ENCODE results near the gene CNR2.
A peak's percentile ranks its signal among the peaks of the same experiment; 100 is the strongest.
"Not testable (repeated sequence)": the region's sequence is repeated elsewhere in the genome, so short reads cannot be mapped to it uniquely, and the experiment has no call there.

CNR2 gene

GRCh38 chr1:23913212-23913880 lies at the start of gene CNR2:
CNR2 (minus strand) TSS chr1:23913362; CDS start chr1:23875617, 37,745 bp downstream.
- DNase-seq (ENCODE audit: low read depth in 2 of 2) = no peak

- no peak for DNase-seq (ENCODE audit: low read depth in 2 of 2)
Measured at GRCh38 chr1:23960291-23961020, 47.3 kb upstream of the CNR2 start.

DNA sequence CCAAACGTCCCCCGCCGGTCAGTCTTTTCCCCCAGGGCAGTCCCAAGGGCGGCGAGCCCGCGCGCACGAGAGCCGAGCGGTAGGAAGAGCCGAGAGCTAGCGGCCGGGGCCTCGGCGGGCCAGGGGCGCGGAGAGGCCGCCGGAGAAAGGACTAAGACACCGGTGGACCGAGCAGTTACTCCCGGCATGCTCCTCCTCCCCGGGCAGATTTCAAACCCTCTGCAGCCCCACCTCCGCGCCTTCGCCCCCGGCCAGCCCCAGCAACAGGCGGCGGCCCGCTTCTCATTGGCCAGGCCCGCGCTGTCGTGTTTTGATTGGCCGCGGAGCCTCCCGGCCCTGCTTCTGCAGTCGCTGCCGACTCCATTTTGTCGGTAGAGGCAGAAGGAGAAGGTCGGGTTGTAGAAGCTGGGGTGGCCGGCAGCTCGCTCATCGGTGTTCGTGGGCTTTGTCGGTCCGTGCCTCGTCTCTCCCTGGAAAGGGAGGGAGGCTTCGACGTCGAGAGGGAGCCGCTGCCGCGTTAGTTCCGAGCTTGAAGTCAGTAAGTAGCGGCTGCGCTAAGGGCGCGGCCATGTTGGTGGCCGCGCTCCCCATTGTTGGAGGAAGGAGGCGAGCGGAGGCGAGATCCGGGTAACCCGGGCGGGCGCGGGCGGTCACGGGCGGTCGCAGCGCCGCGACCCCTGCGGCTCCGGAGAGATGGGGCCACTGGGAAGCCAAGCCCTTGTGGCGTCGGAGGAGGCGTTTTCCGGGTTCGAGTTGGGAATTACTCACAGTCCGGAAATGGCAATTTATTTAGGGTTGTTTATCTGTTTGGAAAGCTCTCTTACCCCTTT lies 46.5 kb upstream of the CNR2 start, which contains the start of gene PNRC2:
TSS of gene PNRC2 (plus strand) at position 368 of the 830 bp plus-strand sequence. CDS start 1,630 bp downstream, outside the sequence.
- peak; percentile 91 to 93 for DNase-seq (ENCODE audit: low read depth in 2 of 2)

GRCh38 chr1:23958810-23959460 lies 45.8 kb upstream of the CNR2 start:
- peak; percentile 71 to 76 for DNase-seq (ENCODE audit: low read depth in 2 of 2)

GRCh38 chr1:23958040-23958809 lies 45.1 kb upstream of the CNR2 start:
- not testable (repeated sequence) for DNase-seq (ENCODE audit: low read depth in 2 of 2)

GRCh38 chr1:23957096-23957495 lies 43.9 kb upstream of the CNR2 start:
- DNase-seq (ENCODE audit: low read depth in 2 of 2) = no peak

DNA sequence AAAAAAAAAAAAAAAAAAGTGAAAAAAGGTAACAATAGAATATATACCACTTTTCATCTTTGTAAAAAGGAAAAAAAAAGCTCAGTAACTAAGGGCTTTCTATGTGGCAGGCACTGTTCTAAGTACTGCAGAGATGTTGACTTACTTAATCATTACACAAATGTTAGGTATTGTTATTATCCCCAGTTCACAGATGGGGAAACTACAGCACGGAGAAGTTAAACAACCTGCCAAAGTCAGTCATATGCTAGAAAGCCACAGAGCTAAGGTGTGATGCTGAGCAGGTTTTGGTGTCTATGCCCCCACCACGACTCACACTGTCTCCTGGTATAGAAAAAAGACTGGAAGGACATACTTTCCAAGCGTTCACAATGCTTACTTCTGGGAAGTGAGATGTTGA lies 39.9 kb upstream of the CNR2 start:
- DNase-seq (ENCODE audit: low read depth in 2 of 2) = no peak

GRCh38 chr1:23947366-23947765 lies 34.2 kb upstream of the CNR2 start:
- no peak for DNase-seq (ENCODE audit: low read depth in 2 of 2)

DNA sequence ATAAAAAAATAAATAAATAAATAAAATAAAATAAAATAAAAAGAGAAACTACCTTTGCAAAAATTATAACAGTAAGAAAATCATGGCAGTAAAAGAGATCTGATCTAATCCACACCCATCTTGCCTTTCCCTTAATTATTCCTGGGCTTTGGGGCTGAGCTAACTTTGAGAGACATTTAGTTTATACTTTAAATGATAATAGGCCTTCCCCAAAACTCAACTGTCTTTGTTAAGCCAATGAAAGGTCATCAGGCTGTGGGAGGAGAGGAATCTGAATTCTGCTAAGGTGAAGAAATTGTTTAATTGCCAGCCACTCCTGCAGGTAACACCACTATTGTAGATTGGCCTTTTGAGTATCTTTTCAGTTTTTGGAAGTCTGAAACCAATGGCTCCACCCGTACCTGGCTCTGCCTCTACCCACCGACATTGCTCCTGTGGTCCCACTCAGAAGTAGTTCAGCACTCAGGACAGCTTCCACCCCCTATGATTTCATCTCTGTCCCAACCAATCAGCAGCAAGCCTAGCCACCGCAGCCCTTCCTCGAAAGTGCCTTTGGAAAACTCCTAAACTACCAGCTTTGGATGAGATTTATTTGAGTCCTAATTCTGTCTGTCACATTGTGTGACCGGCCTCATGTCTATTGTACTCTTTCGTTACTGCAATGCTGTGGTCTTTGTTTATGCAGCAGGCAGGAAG lies 23.5 kb upstream of the CNR2 start:
- no peak for DNase-seq (ENCODE audit: low read depth in 2 of 2)

DNA sequence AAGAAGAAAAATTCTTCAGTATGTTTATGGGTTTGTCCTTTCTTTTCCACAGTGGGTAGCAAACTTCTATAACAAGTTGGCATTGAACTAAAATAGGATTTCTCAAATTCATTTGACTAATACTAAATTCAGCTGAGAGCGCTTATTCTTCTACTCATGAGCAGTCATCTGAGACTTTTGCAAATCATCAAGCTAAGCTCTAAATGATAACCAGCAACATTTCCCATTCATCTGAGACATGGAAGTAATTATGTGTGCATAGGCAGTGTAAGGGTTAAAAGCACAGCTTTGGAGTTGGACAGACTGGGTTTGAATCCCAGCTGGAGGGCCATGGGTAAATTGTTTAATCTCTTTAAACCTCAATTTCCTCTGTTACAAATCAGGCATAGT lies 18.3 kb upstream of the CNR2 start:
- no peak for DNase-seq (ENCODE audit: low read depth in 2 of 2)

DNA sequence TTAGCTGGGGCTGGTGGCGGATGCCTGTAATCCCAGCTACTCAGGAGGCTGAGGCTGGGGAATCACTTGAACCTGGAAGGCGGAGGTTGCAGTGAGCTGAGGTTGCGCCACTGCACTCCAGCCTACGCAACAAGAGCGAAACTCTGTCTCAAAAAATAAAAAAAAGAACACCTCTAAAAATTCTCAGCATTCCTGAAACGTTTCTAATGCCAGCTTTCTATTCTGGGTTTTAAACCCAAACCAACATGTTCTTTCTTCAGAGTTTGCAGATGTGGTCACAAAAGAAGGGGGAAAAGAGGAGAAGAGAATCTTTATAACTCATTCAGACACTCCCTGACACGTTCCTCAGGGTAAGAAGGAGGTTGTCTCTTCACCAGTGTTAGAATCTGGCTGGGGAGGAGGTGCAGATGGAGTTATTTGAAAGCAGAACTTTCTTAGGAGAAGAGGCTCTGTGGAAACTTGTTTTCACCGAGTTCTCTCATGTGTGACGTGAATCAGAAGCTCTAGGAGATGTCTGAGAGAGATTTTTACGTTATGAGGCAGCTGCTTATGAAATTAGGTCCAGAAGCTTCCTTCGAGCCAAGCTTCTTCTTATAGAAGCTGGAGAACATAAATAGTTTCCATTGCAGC lies 17.8 kb upstream of the CNR2 start:
- DNase-seq (ENCODE audit: low read depth in 2 of 2) = no peak

DNA sequence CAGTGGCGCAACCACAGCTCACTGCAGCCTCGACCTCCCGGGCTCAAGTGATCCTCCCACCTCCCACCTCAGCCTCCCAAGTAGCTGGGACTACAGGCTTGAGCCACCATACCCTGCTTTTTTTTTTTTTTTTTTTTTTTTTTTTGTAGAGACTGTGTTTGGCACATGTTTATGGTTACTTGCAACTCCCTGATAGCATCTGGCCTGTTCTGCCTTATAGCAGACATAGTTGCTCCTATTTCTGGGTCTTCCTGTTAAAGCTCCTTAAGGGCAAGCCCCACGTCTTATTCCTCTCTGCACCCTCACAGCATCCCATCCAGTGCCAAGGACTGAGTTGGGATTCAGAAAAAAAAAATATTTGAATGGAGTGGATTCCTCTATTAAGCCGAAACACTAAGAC lies 17.1 kb upstream of the CNR2 start:
- no peak for DNase-seq (ENCODE audit: low read depth in 2 of 2)

GRCh38 chr1:23928789-23929188 lies 15.6 kb upstream of the CNR2 start:
- no peak for DNase-seq (ENCODE audit: low read depth in 2 of 2)

GRCh38 chr1:23927097-23927496 lies 13.9 kb upstream of the CNR2 start:
- no peak for DNase-seq (ENCODE audit: low read depth in 2 of 2)

GRCh38 chr1:23925279-23925678 lies 12.1 kb upstream of the CNR2 start:
- DNase-seq (ENCODE audit: low read depth in 2 of 2) = no peak

GRCh38 chr1:23924601-23925000 lies 11.4 kb upstream of the CNR2 start:
- DNase-seq (ENCODE audit: low read depth in 2 of 2) = no peak

DNA sequence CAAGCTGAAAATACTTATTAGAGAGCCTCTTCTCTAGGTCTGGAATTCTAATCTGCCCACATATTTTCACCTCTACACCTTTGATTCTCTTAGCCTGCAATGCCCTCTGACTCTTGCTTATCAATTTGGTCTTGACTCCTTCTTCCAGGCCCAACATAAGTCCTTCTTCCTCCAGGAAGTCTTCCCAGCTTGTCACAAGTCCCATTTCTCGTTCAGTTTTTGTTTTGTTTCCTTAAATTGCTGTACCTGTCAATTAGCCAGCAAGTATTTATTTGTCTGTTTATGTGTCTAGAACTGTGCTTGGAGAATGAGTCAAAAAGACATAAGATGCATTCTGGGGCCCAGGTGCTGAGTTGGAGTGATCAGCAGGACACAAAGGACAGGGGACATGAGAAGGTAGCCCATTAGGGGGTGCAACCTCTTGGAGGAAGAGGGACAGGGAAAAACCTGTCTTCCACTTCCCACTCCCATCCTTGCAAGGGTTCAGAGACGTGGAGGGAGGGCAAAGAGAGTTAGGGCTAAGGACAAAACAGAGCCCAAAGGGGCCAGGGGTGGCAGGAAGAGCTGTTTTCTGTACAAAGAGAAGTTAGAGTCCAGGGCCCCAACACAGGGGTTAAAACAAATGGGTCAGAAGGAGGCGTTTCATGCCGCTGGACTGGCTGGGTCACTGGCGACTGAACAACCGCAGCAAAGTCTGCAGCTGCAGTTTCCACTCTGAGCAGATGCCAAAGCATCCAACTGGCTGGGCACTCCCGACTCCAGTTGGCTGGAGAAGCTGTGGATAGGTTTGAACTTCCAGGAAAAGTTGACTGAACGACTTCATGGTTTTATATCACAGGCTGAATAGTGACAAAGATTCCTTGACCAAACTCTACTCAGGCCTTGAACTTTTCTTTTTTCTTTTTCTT lies 10.7 kb upstream of the CNR2 start:
- no peak for DNase-seq (ENCODE audit: low read depth in 2 of 2)

DNA sequence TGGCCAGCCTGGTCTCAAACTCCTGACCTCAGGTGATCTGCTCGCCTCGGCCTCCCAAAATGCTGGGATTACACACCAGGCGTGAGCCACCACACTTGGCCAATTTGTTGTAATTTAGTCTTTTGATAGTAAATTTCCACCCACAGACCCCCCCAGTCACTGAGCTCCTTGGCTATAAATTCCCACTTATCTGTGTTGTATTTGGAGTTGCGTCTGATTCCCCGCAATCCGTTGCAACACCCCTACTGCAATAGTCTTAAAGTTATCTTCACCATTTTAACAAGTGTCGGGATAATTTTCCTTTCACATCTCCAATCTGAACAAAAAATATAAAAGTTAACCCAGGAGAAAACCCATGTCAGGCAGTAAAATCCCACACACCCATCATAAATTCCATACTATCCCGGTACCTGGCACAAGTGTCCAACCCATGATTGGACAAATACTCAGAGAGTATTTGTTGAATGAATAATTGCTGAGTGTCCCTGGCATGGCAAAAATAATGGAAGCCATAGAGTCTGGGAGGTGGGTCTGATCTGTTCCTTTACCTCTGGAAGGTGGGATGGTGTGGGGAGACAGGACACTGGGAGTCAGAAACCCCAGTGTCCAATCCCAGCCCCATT lies 9.3 kb upstream of the CNR2 start:
- DNase-seq (ENCODE audit: low read depth in 2 of 2) = no peak
